ENCODE data around the gene MAN2B2.

DNA sequence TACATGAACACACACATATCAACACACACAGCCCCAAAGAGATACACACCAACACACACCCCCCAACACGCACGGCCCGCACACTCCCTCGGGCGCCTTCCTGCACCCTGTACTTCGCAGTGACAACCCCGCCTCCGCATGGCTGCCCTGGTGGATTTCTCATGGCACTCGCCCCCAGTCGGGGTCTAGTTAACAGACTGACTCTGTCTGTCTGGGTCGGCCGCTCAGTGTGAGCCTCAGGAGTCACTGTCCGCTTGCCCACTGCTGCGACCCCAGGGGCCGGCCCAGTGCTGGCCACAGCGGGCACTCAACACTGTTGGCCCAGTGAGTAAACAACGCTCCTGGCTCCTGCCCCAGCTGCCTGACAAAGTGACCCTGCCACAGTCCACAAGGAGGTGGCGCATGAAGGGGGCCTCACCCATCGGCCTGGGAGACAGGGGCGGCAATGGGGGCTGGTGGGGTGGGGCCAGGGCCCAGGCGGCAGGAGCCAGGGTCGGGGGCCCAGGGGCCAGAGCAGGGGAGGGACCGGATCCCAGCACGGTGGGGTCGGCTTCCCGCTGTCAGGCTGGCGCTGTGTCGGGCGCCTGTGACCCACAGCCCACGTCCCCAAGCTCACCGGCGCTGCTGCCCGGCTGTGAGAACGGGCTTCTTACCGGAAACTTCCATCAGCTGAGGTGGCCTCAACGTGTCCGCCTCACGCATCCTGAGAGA, 40.2 kb upstream of the MAN2B2 start:
- TF ChIP-seq, protein P1, sequence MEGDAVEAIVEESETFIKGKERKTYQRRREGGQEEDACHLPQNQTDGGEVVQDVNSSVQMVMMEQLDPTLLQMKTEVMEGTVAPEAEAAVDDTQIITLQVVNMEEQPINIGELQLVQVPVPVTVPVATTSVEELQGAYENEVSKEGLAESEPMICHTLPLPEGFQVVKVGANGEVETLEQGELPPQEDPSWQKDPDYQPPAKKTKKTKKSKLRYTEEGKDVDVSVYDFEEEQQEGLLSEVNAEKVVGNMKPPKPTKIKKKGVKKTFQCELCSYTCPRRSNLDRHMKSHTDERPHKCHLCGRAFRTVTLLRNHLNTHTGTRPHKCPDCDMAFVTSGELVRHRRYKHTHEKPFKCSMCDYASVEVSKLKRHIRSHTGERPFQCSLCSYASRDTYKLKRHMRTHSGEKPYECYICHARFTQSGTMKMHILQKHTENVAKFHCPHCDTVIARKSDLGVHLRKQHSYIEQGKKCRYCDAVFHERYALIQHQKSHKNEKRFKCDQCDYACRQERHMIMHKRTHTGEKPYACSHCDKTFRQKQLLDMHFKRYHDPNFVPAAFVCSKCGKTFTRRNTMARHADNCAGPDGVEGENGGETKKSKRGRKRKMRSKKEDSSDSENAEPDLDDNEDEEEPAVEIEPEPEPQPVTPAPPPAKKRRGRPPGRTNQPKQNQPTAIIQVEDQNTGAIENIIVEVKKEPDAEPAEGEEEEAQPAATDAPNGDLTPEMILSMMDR (IDR thresholded peaks at IDR 0.05; ENCODE audit: insufficient read depth, low read length, poor library complexity, severe bottlenecking): no peak
- no peak for TF ChIP-seq EZH2phosphoT487 (conservative IDR thresholded peaks at IDR 0.05; ENCODE audit: low read length)
